Natural killer cell treated with Interleukin-12 subunit alpha and Interleukin-12 subunit beta and Interleukin-15 and Interleukin-18, amount 100 ng/mL, for 72 hours (primary cell): ENCODE results near the gene PTPRG. TPM values are rescaled to one million over a fixed set of nuclear protein-coding genes. Genes with fewer than 3 reads are reported as not detected.

Experiments used
- ATAC-seq, 2 donors: fragments of 150-1000 bp; cut with Tn5 transposase in 1 of 2; sonication (Bioruptor Pico), chemical (Tn5 transposase) in 1 of 2; 2 replicates each; pipeline ENCODE4 v1.10.0; 2021
- DNase-seq: peaks from one replicate; pipeline ENCODE4 v3.0.0; 2022; ENCODE audit warnings: low spot score
- H3K27ac Mint-ChIP-seq, 2 donors: 1 replicate in 1 of 2; 2 replicates in 1 of 2; pipeline ENCODE4 v1.8.0; 2022; ENCODE audit warnings: mixed read lengths in 2 of 2, mild to moderate bottlenecking in 1 of 2, moderate library complexity in 1 of 2
- H3K27me3 Mint-ChIP-seq, 2 donors: 1 replicate in 1 of 2; 2 replicates in 1 of 2; pipeline ENCODE4 v1.8.0; 2022; ENCODE audit warnings: mixed read lengths in 2 of 2
- H3K36me3 Mint-ChIP-seq: one replicate; pipeline ENCODE4 v1.8.0; 2022; ENCODE audit warnings: mixed read lengths
- H3K4me1 Mint-ChIP-seq, 2 donors: 1 replicate in 1 of 2; 2 replicates in 1 of 2; pipeline ENCODE4 v1.8.0; 2022; ENCODE audit warnings: low read depth in 2 of 2, mixed read lengths in 2 of 2, mild to moderate bottlenecking in 1 of 2
- H3K4me3 Mint-ChIP-seq: one replicate; pipeline ENCODE4 v1.8.0; 2022; ENCODE audit warnings: mixed read lengths
- H3K9me3 Mint-ChIP-seq: 2 replicates; pipeline ENCODE4 v1.8.0; 2022; ENCODE audit warnings: mixed read lengths
- total RNA-seq, 2 donors: library from RNA; stranded (reverse); gene quantifications; one replicate each; pipeline ENCODE4 v1.2.3, GENCODE V29; 2022

Gene PTPRG
- total RNA-seq, 2 donors from 2014 or later = 0.33 to 0.93 TPM

- H3K9me3 Mint-ChIP-seq = peaks cover 5% of the 10 kb centered on the region
Measured at GRCh38 chr3:61932499-61932898, 371.1 kb downstream of the PTPRG start.

GRCh38 chr3:61933798-61934504, 372.6 kb downstream of the PTPRG start:
- DNase-seq = no peak
- Mint-ChIP-seq H3K9me3 (peaks cover 5% of the 10 kb centered on the region), H3K36me3 (peaks cover 10% of the 10 kb centered on the region), H3K27me3 (peaks cover 0 to 9% of the 10 kb centered on the region in 2 donors), H3K4me1 (no peaks in the 10 kb centered on the region), H3K27ac (no peak overlapping the region), H3K4me3 (no peak overlapping the region)
- ATAC-seq = no peak

More at GRCh38 chr3:61932499-61932898, 371.1 kb downstream of the PTPRG start:
- ATAC-seq (no peak), DNase-seq (no peak)
- Mint-ChIP-seq H3K27ac (no peak overlapping the region), H3K36me3 (peaks cover 10% of the 10 kb centered on the region), H3K4me1 (no peaks in the 10 kb centered on the region), H3K27me3 (peaks cover 0 to 9% of the 10 kb centered on the region in 2 donors), H3K4me3 (no peak overlapping the region)

GRCh38 chr3:61934505-61934871, 373.1 kb downstream of the PTPRG start:
- H3K9me3 Mint-ChIP-seq = peaks cover 5% of the 10 kb centered on the region
- ATAC-seq = no peak
- no peaks in the 10 kb centered on the region for H3K4me1 Mint-ChIP-seq
- H3K27ac Mint-ChIP-seq = no peak overlapping the region
- no peak overlapping the region for H3K4me3 Mint-ChIP-seq
- H3K36me3 Mint-ChIP-seq = peaks cover 10% of the 10 kb centered on the region
- H3K27me3 Mint-ChIP-seq = peaks cover 0 to 9% of the 10 kb centered on the region in 2 donors
- DNase-seq = no peak

GRCh38 chr3:61935814-61936213, 374.4 kb downstream of the PTPRG start:
- DNase-seq = no peak
- peaks cover 10% of the 10 kb centered on the region for H3K36me3 Mint-ChIP-seq

GRCh38 chr3:61936344-61936937, 375.1 kb downstream of the PTPRG start:
- no peak for DNase-seq
- Mint-ChIP-seq H3K27ac (no peak overlapping the region), H3K9me3 (no peaks in the 10 kb centered on the region), H3K4me1 (no peaks in the 10 kb centered on the region), H3K36me3 (peaks cover 5% of the 10 kb centered on the region), H3K27me3 (peaks cover 0 to 4% of the 10 kb centered on the region in 2 donors), H3K4me3 (no peak overlapping the region)
- no peak for ATAC-seq

More at GRCh38 chr3:61935814-61936213, 374.4 kb downstream of the PTPRG start:
- Mint-ChIP-seq H3K4me3 (no peak overlapping the region), H3K27me3 (peaks cover 0 to 9% of the 10 kb centered on the region in 2 donors), H3K9me3 (peaks cover 5% of the 10 kb centered on the region), H3K27ac (no peak overlapping the region), H3K4me1 (no peaks in the 10 kb centered on the region)
- no peak for ATAC-seq

- Mint-ChIP-seq H3K36me3 (peaks cover 5% of the 10 kb centered on the region), H3K9me3 (no peaks in the 10 kb centered on the region), H3K4me1 (no peaks in the 10 kb centered on the region), H3K27ac (no peak overlapping the region), H3K27me3 (peaks cover 0 to 4% of the 10 kb centered on the region in 2 donors), H3K4me3 (no peak overlapping the region)
- ATAC-seq = no peak
- DNase-seq = no peak
Measured at GRCh38 chr3:61937477-61937876, 376.1 kb downstream of the PTPRG start.

DNA sequence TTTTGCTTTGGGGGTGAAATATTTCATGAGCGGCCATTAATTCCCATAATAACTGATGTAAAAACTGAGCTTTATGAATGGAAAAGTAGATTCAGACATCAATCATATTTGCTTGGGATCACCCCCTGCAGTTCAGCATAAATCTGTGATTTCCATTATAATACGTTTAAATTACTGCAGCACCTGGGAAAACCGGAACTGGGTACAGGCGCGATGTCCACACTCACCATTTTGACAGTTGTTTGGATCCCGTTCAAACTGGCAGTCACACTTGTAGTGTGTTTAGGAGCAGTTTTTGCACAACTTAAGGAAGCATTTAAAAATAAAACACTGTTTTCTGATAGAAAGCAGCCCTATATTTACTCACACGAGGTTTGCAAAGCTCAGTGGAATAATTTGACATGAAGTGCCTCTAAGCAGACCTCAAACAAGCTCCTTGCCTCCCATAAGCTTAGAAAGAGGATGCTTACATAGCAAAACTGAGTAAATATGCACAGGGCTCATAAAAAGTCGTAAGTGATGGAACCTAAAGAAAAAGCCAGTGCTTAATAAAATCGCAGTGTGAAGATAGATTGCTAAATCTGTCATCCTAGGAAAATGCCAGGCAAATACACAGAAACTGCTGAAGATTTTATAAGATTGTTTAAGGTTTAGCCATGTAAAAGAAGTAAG, 377.6 kb downstream of the PTPRG start:
- no peaks in the 10 kb centered on the region for H3K4me1 Mint-ChIP-seq
- ATAC-seq = no peak
- H3K4me3 Mint-ChIP-seq = no peak overlapping the region
- peaks cover 3% of the 10 kb centered on the region for H3K9me3 Mint-ChIP-seq
- peaks cover 0 to 6% of the 10 kb centered on the region in 2 donors for H3K27me3 Mint-ChIP-seq
- peaks cover 5% of the 10 kb centered on the region for H3K36me3 Mint-ChIP-seq
- H3K27ac Mint-ChIP-seq = no peak overlapping the region
- no peak for DNase-seq

GRCh38 chr3:61940236-61940635, 378.9 kb downstream of the PTPRG start:
- H3K27me3 Mint-ChIP-seq = peaks cover 0 to 2% of the 10 kb centered on the region in 2 donors
- peaks cover 3% of the 10 kb centered on the region for H3K9me3 Mint-ChIP-seq
- ATAC-seq = no peak
- no peak overlapping the region for H3K4me3 Mint-ChIP-seq
- no peak overlapping the region for H3K27ac Mint-ChIP-seq
- H3K36me3 Mint-ChIP-seq = peaks cover 1% of the 10 kb centered on the region
- H3K4me1 Mint-ChIP-seq = no peaks in the 10 kb centered on the region
- no peak for DNase-seq

- ATAC-seq = no peak
- Mint-ChIP-seq H3K36me3 (no peaks in the 10 kb centered on the region), H3K9me3 (peaks cover 7% of the 10 kb centered on the region), H3K4me1 (no peaks in the 10 kb centered on the region), H3K27me3 (peaks cover 0 to 2% of the 10 kb centered on the region in 2 donors), H3K27ac (no peak overlapping the region), H3K4me3 (no peak overlapping the region)
- DNase-seq = no peak
Measured at GRCh38 chr3:61943975-61944374, 382.6 kb downstream of the PTPRG start.

- Mint-ChIP-seq H3K36me3 (no peaks in the 10 kb centered on the region), H3K4me1 (no peaks in the 10 kb centered on the region), H3K4me3 (no peak overlapping the region), H3K27me3 (peaks cover 0 to 2% of the 10 kb centered on the region in 2 donors), H3K9me3 (peaks cover 7% of the 10 kb centered on the region), H3K27ac (no peak overlapping the region)
- ATAC-seq (no peak), DNase-seq (no peak)
Measured at GRCh38 chr3:61944726-61945125, 383.4 kb downstream of the PTPRG start.

- Mint-ChIP-seq H3K4me1 (no peaks in the 10 kb centered on the region), H3K27ac (no peak overlapping the region), H3K27me3 (peaks cover 0 to 4% of the 10 kb centered on the region in 2 donors), H3K4me3 (no peak overlapping the region), H3K36me3 (no peaks in the 10 kb centered on the region), H3K9me3 (peaks cover 7% of the 10 kb centered on the region)
- no peak for DNase-seq
- no peak for ATAC-seq
Measured at GRCh38 chr3:61945657-61946056, 384.3 kb downstream of the PTPRG start.

- DNase-seq = no peak
- H3K27me3 Mint-ChIP-seq = peaks cover 0 to 4% of the 10 kb centered on the region in 2 donors
- peaks cover 7% of the 10 kb centered on the region for H3K9me3 Mint-ChIP-seq
- H3K4me3 Mint-ChIP-seq = no peak overlapping the region
- H3K4me1 Mint-ChIP-seq = no peaks in the 10 kb centered on the region
- H3K27ac Mint-ChIP-seq = no peak overlapping the region
- H3K36me3 Mint-ChIP-seq = no peaks in the 10 kb centered on the region
- no peak for ATAC-seq
Measured at GRCh38 chr3:61946570-61947324, 385.4 kb downstream of the PTPRG start.

DNA sequence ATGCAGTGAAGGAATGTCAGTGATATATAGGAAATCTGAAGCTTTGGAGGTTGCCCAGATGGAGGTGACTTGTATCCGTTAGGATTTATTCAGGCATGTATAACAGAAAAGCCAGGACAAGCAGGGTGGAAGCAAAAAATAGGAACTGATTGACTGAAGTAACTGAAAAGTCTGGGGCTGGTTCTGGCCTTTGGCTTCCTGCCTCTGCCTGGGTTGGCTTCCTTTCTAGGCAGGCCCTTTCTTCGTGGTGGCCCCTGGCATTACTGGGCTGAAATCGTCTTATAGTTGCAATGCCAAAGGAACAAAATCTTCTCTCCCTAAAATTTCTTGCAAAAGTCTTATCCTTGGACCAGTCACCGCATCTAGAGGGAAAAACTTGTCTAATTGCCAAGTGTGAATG, 386.1 kb downstream of the PTPRG start:
- no peaks in the 10 kb centered on the region for H3K4me1 Mint-ChIP-seq
- H3K27me3 Mint-ChIP-seq = peaks cover 0 to 4% of the 10 kb centered on the region in 2 donors
- DNase-seq = no peak
- ATAC-seq = no peak
- H3K9me3 Mint-ChIP-seq = peaks cover 7% of the 10 kb centered on the region
- no peaks in the 10 kb centered on the region for H3K36me3 Mint-ChIP-seq
- H3K4me3 Mint-ChIP-seq = no peak overlapping the region
- no peak overlapping the region for H3K27ac Mint-ChIP-seq
